ENCODE data around the gene SPTBN1. TPM values are rescaled to one million over a fixed set of nuclear protein-coding genes. Genes with fewer than 3 reads are reported as not detected.
"Not testable (repeated sequence)": the region's sequence is repeated elsewhere in the genome, so short reads cannot be mapped to it uniquely, and the experiment has no call there.

The SPTBN1 gene
- polyA plus RNA-seq, 1 donor = 262 TPM

- DNase-seq = no peak
Observed at GRCh38 chr2:54526226-54526879, 70.2 kb downstream of the SPTBN1 start.

- DNase-seq = no peak
Observed at GRCh38 chr2:54528311-54528955, 72.3 kb downstream of the SPTBN1 start.

GRCh38 chr2:54529518-54529917 lies 73.4 kb downstream of the SPTBN1 start:
- DNase-seq = not testable (repeated sequence)

- DNase-seq = no peak
Observed at GRCh38 chr2:54529935-54530334, 73.8 kb downstream of the SPTBN1 start.

GRCh38 chr2:54531558-54531957 lies 75.4 kb downstream of the SPTBN1 start:
- no peak for DNase-seq

- DNase-seq = no peak
Observed at GRCh38 chr2:54534221-54534620, 78.1 kb downstream of the SPTBN1 start.

- no peak for DNase-seq
Observed at GRCh38 chr2:54534625-54535024, 78.5 kb downstream of the SPTBN1 start.

- no peak for DNase-seq
Observed at GRCh38 chr2:54535599-54536195, 79.6 kb downstream of the SPTBN1 start.

- DNase-seq = no peak
Observed at GRCh38 chr2:54536720-54537119, 80.6 kb downstream of the SPTBN1 start.

GRCh38 chr2:54538537-54538936 lies 82.4 kb downstream of the SPTBN1 start:
- no peak for DNase-seq

GRCh38 chr2:54539683-54540082 lies 83.6 kb downstream of the SPTBN1 start:
- no peak for DNase-seq

GRCh38 chr2:54540194-54540593 lies 84.1 kb downstream of the SPTBN1 start:
- no peak for DNase-seq

GRCh38 chr2:54541995-54542394 lies 85.9 kb downstream of the SPTBN1 start:
- DNase-seq = no peak

GRCh38 chr2:54543733-54544396 lies 87.7 kb downstream of the SPTBN1 start:
- no peak for DNase-seq

GRCh38 chr2:54545702-54546450 lies 89.7 kb downstream of the SPTBN1 start:
- DNase-seq = no peak

- no peak for DNase-seq
Observed at GRCh38 chr2:54546518-54546917, 90.4 kb downstream of the SPTBN1 start.

- no peak for DNase-seq
Observed at GRCh38 chr2:54546923-54547720, 91.0 kb downstream of the SPTBN1 start.

GRCh38 chr2:54549430-54549829 lies 93.3 kb downstream of the SPTBN1 start:
- DNase-seq = no peak

GRCh38 chr2:54549917-54550518 lies 93.9 kb downstream of the SPTBN1 start:
- DNase-seq = no peak

GRCh38 chr2:54550547-54550946 lies 94.4 kb downstream of the SPTBN1 start:
- no peak for DNase-seq
